ENCODE results near the gene NUDT3. TPM values are rescaled to one million over a fixed set of nuclear protein-coding genes. Genes with fewer than 3 reads are reported as not detected.
"Not testable (repeated sequence)": the region's sequence is repeated elsewhere in the genome, so short reads cannot be mapped to it uniquely, and the experiment has no call there.

Gene NUDT3
- total RNA-seq, 1 experiment from 2014 or later = 41.7 TPM

- Histone ChIP-seq H3K27me3 (ENCODE audit: low read length) (no peaks in the 10 kb centered on the region), H4K20me1 (ENCODE audit: insufficient read depth, low read depth, low read length) (peaks cover 23% of the 10 kb centered on the region), H3K9ac (ENCODE audit: low read length) (no peak overlapping the region), H3K4me1 (ENCODE audit: low read length) (peaks cover 42% of the 10 kb centered on the region), H2AFZ (ENCODE audit: low read length) (no peak overlapping the region), H3K27ac (ENCODE audit: low read length) (no peak overlapping the region), H3K9me3 (ENCODE audit: low read length) (no peaks in the 10 kb centered on the region), H3K4me2 (ENCODE audit: low read depth, low read length, poor library complexity, severe bottlenecking) (no peak overlapping the region), H3K4me3 (ENCODE audit: low read length) (no peak overlapping the region), H3K9me2 (replicated peaks; ENCODE audit: insufficient read depth, low read length) (no peaks in the 10 kb centered on the region), H3K79me2 (ENCODE audit: low read length) (peaks cover 94% of the 10 kb centered on the region), H3K36me3 (ENCODE audit: insufficient read depth, low read length) (peaks cover 7% of the 10 kb centered on the region; the same call in 1 of the 2 replicates)
- DNase-seq = no peak
These were observed 19.0 kb downstream of the NUDT3 start for GRCh38 chr6:34373511-34373910.

- not testable (repeated sequence) for H3K36me3 ChIP-seq (ENCODE audit: insufficient read depth, low read length); H3K27me3 ChIP-seq (ENCODE audit: low read length); H3K27ac ChIP-seq (ENCODE audit: low read length); H2AFZ ChIP-seq (ENCODE audit: low read length); H3K9ac ChIP-seq (ENCODE audit: low read length); H3K4me3 ChIP-seq (ENCODE audit: low read length); H3K4me2 ChIP-seq (ENCODE audit: low read depth, low read length, poor library complexity, severe bottlenecking); H3K9me2 ChIP-seq (replicated peaks; ENCODE audit: insufficient read depth, low read length); DNase-seq; H3K9me3 ChIP-seq (ENCODE audit: low read length)
- H3K79me2 ChIP-seq (ENCODE audit: low read length) = peaks cover 94% of the 10 kb centered on the region
- peaks cover 17% of the 10 kb centered on the region for H4K20me1 ChIP-seq (ENCODE audit: insufficient read depth, low read depth, low read length)
- peaks cover 33% of the 10 kb centered on the region for H3K4me1 ChIP-seq (ENCODE audit: low read length)
These were observed 20.6 kb downstream of the NUDT3 start for GRCh38 chr6:34371865-34372264.

- no peaks in the 10 kb centered on the region for H3K9me2 ChIP-seq (replicated peaks; ENCODE audit: insufficient read depth, low read length)
- H3K27ac ChIP-seq (ENCODE audit: low read length) = no peak overlapping the region; the same call in 1 of the 2 replicates
- H3K4me2 ChIP-seq (ENCODE audit: low read depth, low read length, poor library complexity, severe bottlenecking) = no peak overlapping the region
- no peaks in the 10 kb centered on the region; the same call in 1 of the 2 replicates for H3K36me3 ChIP-seq (ENCODE audit: insufficient read depth, low read length)
- H3K9me3 ChIP-seq (ENCODE audit: low read length) = no peaks in the 10 kb centered on the region
- peaks cover 91% of the 10 kb centered on the region for H3K79me2 ChIP-seq (ENCODE audit: low read length)
- H4K20me1 ChIP-seq (ENCODE audit: insufficient read depth, low read depth, low read length) = peaks cover 17% of the 10 kb centered on the region
- H3K4me1 ChIP-seq (ENCODE audit: low read length) = peaks cover 22% of the 10 kb centered on the region
- H3K4me3 ChIP-seq (ENCODE audit: low read length) = no peak overlapping the region
- no peak overlapping the region for H3K9ac ChIP-seq (ENCODE audit: low read length)
- no peaks in the 10 kb centered on the region for H3K27me3 ChIP-seq (ENCODE audit: low read length)
- no peak overlapping the region for H2AFZ ChIP-seq (ENCODE audit: low read length)
- no peak for DNase-seq
These were observed 22.1 kb downstream of the NUDT3 start for GRCh38 chr6:34370361-34370760.

GRCh38 chr6:34369385-34369784, 23.1 kb downstream of the NUDT3 start:
- Histone ChIP-seq H3K9me2 (replicated peaks; ENCODE audit: insufficient read depth, low read length) (no peaks in the 10 kb centered on the region), H3K9me3 (ENCODE audit: low read length) (no peaks in the 10 kb centered on the region), H4K20me1 (ENCODE audit: insufficient read depth, low read depth, low read length) (peaks cover 11% of the 10 kb centered on the region), H3K4me1 (ENCODE audit: low read length) (peaks cover 16% of the 10 kb centered on the region), H2AFZ (ENCODE audit: low read length) (no peak overlapping the region), H3K79me2 (ENCODE audit: low read length) (peaks cover 86% of the 10 kb centered on the region), H3K27me3 (ENCODE audit: low read length) (no peaks in the 10 kb centered on the region), H3K4me3 (ENCODE audit: low read length) (no peak overlapping the region), H3K9ac (ENCODE audit: low read length) (no peak overlapping the region), H3K27ac (ENCODE audit: low read length) (no peak overlapping the region), H3K4me2 (ENCODE audit: low read depth, low read length, poor library complexity, severe bottlenecking) (no peak overlapping the region), H3K36me3 (ENCODE audit: insufficient read depth, low read length) (no peaks in the 10 kb centered on the region; the same call in 1 of the 2 replicates)
- no peak for DNase-seq

GRCh38 chr6:34366639-34366921, 25.9 kb downstream of the NUDT3 start:
- Histone ChIP-seq H3K4me3 (ENCODE audit: low read length) (no peak overlapping the region), H2AFZ (ENCODE audit: low read length) (no peak overlapping the region), H3K4me2 (ENCODE audit: low read depth, low read length, poor library complexity, severe bottlenecking) (no peak overlapping the region), H3K9me2 (replicated peaks; ENCODE audit: insufficient read depth, low read length) (no peaks in the 10 kb centered on the region), H3K4me1 (ENCODE audit: low read length) (peaks cover 40% of the 10 kb centered on the region), H3K36me3 (ENCODE audit: insufficient read depth, low read length) (no peaks in the 10 kb centered on the region; the same call in 1 of the 2 replicates), H3K27me3 (ENCODE audit: low read length) (no peaks in the 10 kb centered on the region), H4K20me1 (ENCODE audit: insufficient read depth, low read depth, low read length) (peaks cover 9% of the 10 kb centered on the region), H3K9me3 (ENCODE audit: low read length) (no peaks in the 10 kb centered on the region), H3K27ac (ENCODE audit: low read length) (peak overlapping the region; percentile 36; the same call in 1 of the 2 replicates), H3K9ac (ENCODE audit: low read length) (no peak overlapping the region), H3K79me2 (ENCODE audit: low read length) (peaks cover 80% of the 10 kb centered on the region)
- DNase-seq = no peak

- not testable (repeated sequence) for H3K9me2 ChIP-seq (replicated peaks; ENCODE audit: insufficient read depth, low read length); DNase-seq; H3K4me3 ChIP-seq (ENCODE audit: low read length); H2AFZ ChIP-seq (ENCODE audit: low read length); H3K9me3 ChIP-seq (ENCODE audit: low read length); H3K36me3 ChIP-seq (ENCODE audit: insufficient read depth, low read length); H3K9ac ChIP-seq (ENCODE audit: low read length); H3K27me3 ChIP-seq (ENCODE audit: low read length); H4K20me1 ChIP-seq (ENCODE audit: insufficient read depth, low read depth, low read length); H3K4me2 ChIP-seq (ENCODE audit: low read depth, low read length, poor library complexity, severe bottlenecking)
- H3K4me1 ChIP-seq (ENCODE audit: low read length) = peaks cover 46% of the 10 kb centered on the region
- H3K79me2 ChIP-seq (ENCODE audit: low read length) = peaks cover 80% of the 10 kb centered on the region
- 0 out of 2 replicates have a peak overlapping the region, but pooled peaks have one; percentile 36 for H3K27ac ChIP-seq (ENCODE audit: low read length)
These were observed 26.5 kb downstream of the NUDT3 start for GRCh38 chr6:34365781-34366638.

GRCh38 chr6:34363681-34364075, 28.8 kb downstream of the NUDT3 start:
- Histone ChIP-seq H3K4me2 (ENCODE audit: low read depth, low read length, poor library complexity, severe bottlenecking) (peak overlapping the region; percentile 76), H3K9ac (ENCODE audit: low read length) (peak overlapping the region; percentile 70), H3K4me3 (ENCODE audit: low read length) (peak overlapping the region; percentile 55), H3K79me2 (ENCODE audit: low read length) (peaks cover 80% of the 10 kb centered on the region), H3K27ac (ENCODE audit: low read length) (peak overlapping the region; percentile 97), H3K4me1 (ENCODE audit: low read length) (peaks cover 61% of the 10 kb centered on the region)
- not testable (repeated sequence) for H3K9me2 ChIP-seq (replicated peaks; ENCODE audit: insufficient read depth, low read length); H3K36me3 ChIP-seq (ENCODE audit: insufficient read depth, low read length); H2AFZ ChIP-seq (ENCODE audit: low read length); H4K20me1 ChIP-seq (ENCODE audit: insufficient read depth, low read depth, low read length); H3K9me3 ChIP-seq (ENCODE audit: low read length); H3K27me3 ChIP-seq (ENCODE audit: low read length); DNase-seq

- Histone ChIP-seq H4K20me1 (ENCODE audit: insufficient read depth, low read depth, low read length) (no peaks in the 10 kb centered on the region), H3K79me2 (ENCODE audit: low read length) (peaks cover 80% of the 10 kb centered on the region), H3K4me2 (ENCODE audit: low read depth, low read length, poor library complexity, severe bottlenecking) (peak overlapping the region; percentile 76), H3K9me3 (ENCODE audit: low read length) (no peaks in the 10 kb centered on the region), H3K9ac (ENCODE audit: low read length) (peak overlapping the region; percentile 70), H3K36me3 (ENCODE audit: insufficient read depth, low read length) (no peaks in the 10 kb centered on the region), H3K4me1 (ENCODE audit: low read length) (peaks cover 67% of the 10 kb centered on the region), H3K27ac (ENCODE audit: low read length) (peak overlapping the region; percentile 97), H3K4me3 (ENCODE audit: low read length) (peak overlapping the region; percentile 55), H3K9me2 (replicated peaks; ENCODE audit: insufficient read depth, low read length) (no peaks in the 10 kb centered on the region), H2AFZ (ENCODE audit: low read length) (no peak overlapping the region), H3K27me3 (ENCODE audit: low read length) (no peaks in the 10 kb centered on the region)
- peak; percentile 94 for DNase-seq
These were observed 29.4 kb downstream of the NUDT3 start for GRCh38 chr6:34362909-34363680.
